Measurements from ENCODE around the gene PTDSS2. TPM values are rescaled to one million over a fixed set of nuclear protein-coding genes. Genes with fewer than 3 reads are reported as not detected.
A peak's percentile ranks its signal among the peaks of the same experiment; 100 is the strongest.

The PTDSS2 gene
- total and polyA plus RNA-seq, 2 of the 4 experiments (the other 2 are of a cell fraction) = 23.5 to 26.6 TPM

GRCh38 chr11:504053-504993 lies 54.2 kb downstream of the PTDSS2 start:
- Histone ChIP-seq H3K4ac (ENCODE audit: low read depth, low read length) (peak overlapping the region; percentile 76), H3K4me2 (ENCODE audit: low read depth, low read length) (peak overlapping the region; percentile 68)
- CTCF ChIA-PET = interaction anchor here (1.3 kb wide), 1 partner anchor 35 kb away, joined by 5 read pairs; no protein-coding TSS in a partner anchor

More at GRCh38 chr11:504053-504993, 54.2 kb downstream of the PTDSS2 start:
- Histone ChIP-seq H3K4me3 (ENCODE audit: insufficient read depth, low read depth, low read length) (peak overlapping the region; percentile 29), H3K27me3 (ENCODE audit: control insufficient read depth, insufficient read depth, low read length) (no peaks in the 10 kb centered on the region), H3K9me3 (ENCODE audit: control insufficient read depth, insufficient read depth, low read length) (no peaks in the 10 kb centered on the region), H3K79me1 (ENCODE audit: low read depth in 1 of 2, low read length in 2 of 2) (peaks cover 31 to 83% of the 10 kb centered on the region in 2 experiments), H3K36me3 (ENCODE audit: control insufficient read depth, insufficient read depth, low read length) (peaks cover 27% of the 10 kb centered on the region), H2BK20ac (ENCODE audit: low read depth, low read length) (no peak overlapping the region; the same call in 1 of the 2 replicates), H2BK5ac (ENCODE audit: low read depth, low read length, poor library complexity, severe bottlenecking) (no peak overlapping the region), H2AK9ac (replicated peaks; ENCODE audit: low read depth, low read length, poor library complexity) (peak overlapping the region; percentile 68), H3K14ac (replicated peaks; ENCODE audit: low read depth, low read length) (peak overlapping the region; percentile 77), H4K91ac (ENCODE audit: insufficient read depth, low read depth, low read length) (peak overlapping the region; percentile 63; the same call in 1 of the 2 replicates), H3K23ac (ENCODE audit: low read depth, low read length) (peak overlapping the region; percentile 30), H3K4me1 (ENCODE audit: control insufficient read depth, insufficient read depth, low read length) (peaks cover 12% of the 10 kb centered on the region), H4K8ac (ENCODE audit: low read depth in 2 of 2, low read length in 2 of 2) (peak overlapping the region; percentile 24 to 74; a peak in 2 of 4 replicates), H3K9ac (ENCODE audit: low read depth, low read length) (peak overlapping the region; percentile 47), H3K9me1 (ENCODE audit: insufficient read depth, low read length) (peaks cover 5% of the 10 kb centered on the region), H4K5ac (ENCODE audit: low read depth, low read length) (peak overlapping the region; percentile 22; the same call in 1 of the 2 replicates), H3K18ac (ENCODE audit: low read depth, low read length) (no peak overlapping the region; the same call in 1 of the 2 replicates), H4K20me1 (ENCODE audit: insufficient read depth, low read length) (peaks cover 15% of the 10 kb centered on the region), H3K56ac (ENCODE audit: extremely low read depth, insufficient read depth, low read length) (no peak overlapping the region), H2AFZ (replicated peaks; ENCODE audit: low read length, poor library complexity) (peak overlapping the region; percentile 77), H2BK120ac (ENCODE audit: low read depth, low read length) (no peak overlapping the region; the same call in 1 of the 2 replicates), H2AK5ac (ENCODE audit: low read depth, low read length) (peak overlapping the region; percentile 49), H3K27ac (ENCODE audit: insufficient read depth, low read length) (peak overlapping the region; percentile 27), H2BK15ac (ENCODE audit: low read depth, low read length) (no peak overlapping the region)
- POLR2A ChIA-PET (ENCODE audit: unreplicated experiment) = no interaction called here
- no TSS peak for BruUV-seq (replicated peaks)
- TF ChIP-seq USF2 (IDR thresholded peaks at IDR 0.05; ENCODE audit: low read depth, low read length) = no peak
- TF ChIP-seq RCOR1 (IDR thresholded peaks at IDR 0.05; ENCODE audit: insufficient replicate concordance, low read length) = no peak
- TF ChIP-seq, protein P1, sequence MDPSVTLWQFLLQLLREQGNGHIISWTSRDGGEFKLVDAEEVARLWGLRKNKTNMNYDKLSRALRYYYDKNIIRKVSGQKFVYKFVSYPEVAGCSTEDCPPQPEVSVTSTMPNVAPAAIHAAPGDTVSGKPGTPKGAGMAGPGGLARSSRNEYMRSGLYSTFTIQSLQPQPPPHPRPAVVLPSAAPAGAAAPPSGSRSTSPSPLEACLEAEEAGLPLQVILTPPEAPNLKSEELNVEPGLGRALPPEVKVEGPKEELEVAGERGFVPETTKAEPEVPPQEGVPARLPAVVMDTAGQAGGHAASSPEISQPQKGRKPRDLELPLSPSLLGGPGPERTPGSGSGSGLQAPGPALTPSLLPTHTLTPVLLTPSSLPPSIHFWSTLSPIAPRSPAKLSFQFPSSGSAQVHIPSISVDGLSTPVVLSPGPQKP (IDR thresholded peaks at IDR 0.05; ENCODE audit: borderline replicate concordance, low read depth, low read length) = no peak
- no peak for TF ChIP-seq SMC3 (IDR thresholded peaks at IDR 0.05; ENCODE audit: low read depth, low read length)
- dilution Hi-C loops (cut with HindIII; ENCODE audit: low sequenced_read_pairs, unreplicated experiment) = no loop called here
- ATAC-seq (ENCODE audit: low read depth) (no peak), DNase-seq (no peak)
- in situ Hi-C loops (cut with MboI; ENCODE audit: low sequenced_read_pairs) = no loop called here
- WGBS, 2 experiments (ENCODE audit: extremely low coverage in 2 of 2, insufficient read length in 1 of 2) = 26% methylated on average over 41 of the region's 72 CpGs; no CpG with 5 or more reads in 1 of the 2 experiments
- intact Hi-C loops (cut with micrococcal nuclease) = no loop called here
